Hepatocyte (in vitro differentiated cells): ENCODE results near the gene SMIM28.

Experiments used
- EZH2 ChIP-seq: fragments of 200-600 bp; sonication (generic); IDR thresholded peaks from 2 replicates; pipeline ENCODE4 v1.6.1; 2016; ENCODE audit warnings: antibody characterized with exemption, mild to moderate bottlenecking, borderline replicate concordance
- EZH2phosphoT487 ChIP-seq: fragments of 200-600 bp; sonication (generic); IDR thresholded peaks from one replicate; pipeline ENCODE4 v1.6.1; 2018; ENCODE audit warnings: antibody characterized with exemption, mild to moderate bottlenecking, low read depth, moderate library complexity; ENCODE audit not compliant: unreplicated experiment, severe bottlenecking
- TF ChIP-seq, protein P1 (sequence below): fragments of 200-600 bp; sonication (generic); IDR thresholded peaks from 2 replicates; pipeline ENCODE4 v1.5.1; 2016; ENCODE audit warnings: antibody characterized with exemption, mild to moderate bottlenecking; ENCODE audit not compliant: poor library complexity

DNA sequence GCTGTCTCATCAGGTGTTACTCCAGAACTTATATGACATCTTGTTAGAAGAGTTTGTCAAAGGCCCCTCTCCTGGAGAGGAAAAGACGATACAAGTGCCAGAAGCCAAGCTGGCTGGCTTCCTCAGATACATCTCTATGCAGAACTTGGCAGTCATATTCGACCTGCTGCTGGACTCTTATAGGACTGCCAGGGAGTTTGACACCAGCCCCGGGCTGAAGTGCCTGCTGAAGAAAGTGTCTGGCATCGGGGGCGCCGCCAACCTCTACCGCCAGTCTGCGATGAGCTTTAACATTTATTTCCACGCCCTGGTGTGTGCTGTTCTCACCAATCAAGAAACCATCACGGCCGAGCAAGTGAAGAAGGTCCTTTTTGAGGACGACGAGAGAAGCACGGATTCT lies 43.7 kb upstream of the SMIM28 start:
- no peak for TF ChIP-seq EZH2
- TF ChIP-seq, protein P1, sequence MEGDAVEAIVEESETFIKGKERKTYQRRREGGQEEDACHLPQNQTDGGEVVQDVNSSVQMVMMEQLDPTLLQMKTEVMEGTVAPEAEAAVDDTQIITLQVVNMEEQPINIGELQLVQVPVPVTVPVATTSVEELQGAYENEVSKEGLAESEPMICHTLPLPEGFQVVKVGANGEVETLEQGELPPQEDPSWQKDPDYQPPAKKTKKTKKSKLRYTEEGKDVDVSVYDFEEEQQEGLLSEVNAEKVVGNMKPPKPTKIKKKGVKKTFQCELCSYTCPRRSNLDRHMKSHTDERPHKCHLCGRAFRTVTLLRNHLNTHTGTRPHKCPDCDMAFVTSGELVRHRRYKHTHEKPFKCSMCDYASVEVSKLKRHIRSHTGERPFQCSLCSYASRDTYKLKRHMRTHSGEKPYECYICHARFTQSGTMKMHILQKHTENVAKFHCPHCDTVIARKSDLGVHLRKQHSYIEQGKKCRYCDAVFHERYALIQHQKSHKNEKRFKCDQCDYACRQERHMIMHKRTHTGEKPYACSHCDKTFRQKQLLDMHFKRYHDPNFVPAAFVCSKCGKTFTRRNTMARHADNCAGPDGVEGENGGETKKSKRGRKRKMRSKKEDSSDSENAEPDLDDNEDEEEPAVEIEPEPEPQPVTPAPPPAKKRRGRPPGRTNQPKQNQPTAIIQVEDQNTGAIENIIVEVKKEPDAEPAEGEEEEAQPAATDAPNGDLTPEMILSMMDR, result no peak
- TF ChIP-seq EZH2phosphoT487, result no peak
